Measurements from ENCODE around the gene LACC1.

The LACC1 gene

GRCh38 chr13:43879755-43880181 lies at the start of gene LACC1:
Gene LACC1 (plus strand): TSS chr13:43879904. CDS start chr13:43880986, 1,082 bp downstream.
- no peak for TF ChIP-seq CTCF (IDR thresholded peaks at IDR 0.05; ENCODE audit: low read length, missing control alignments)
- H3K4me3 ChIP-seq (replicated peaks; ENCODE audit: low read depth, low read length): peak within 1 kb of the TSS; percentile 77
- peak; percentile 24 for DNase-seq (ENCODE audit: low read depth)

DNA sequence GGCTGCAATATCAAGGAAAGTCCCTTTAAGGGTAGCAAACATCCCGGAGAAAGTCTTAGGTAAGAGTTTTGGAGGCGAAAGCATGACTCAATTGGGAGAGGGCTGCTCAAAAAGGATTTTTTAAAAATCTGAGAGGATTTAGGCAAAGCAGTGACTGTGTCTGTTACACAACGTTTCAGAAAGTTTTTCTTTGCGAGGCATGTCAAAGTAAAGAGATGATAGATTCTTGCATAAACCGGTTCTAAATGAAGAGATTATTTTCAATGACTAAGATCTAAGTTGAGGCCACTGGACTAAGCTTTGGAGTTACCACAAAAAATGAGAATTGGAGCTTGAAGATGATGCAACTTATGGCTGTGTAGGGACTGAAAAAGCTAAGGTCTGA lies 49.2 kb upstream of the LACC1 start:
- H3K4me3 ChIP-seq (replicated peaks; ENCODE audit: low read depth, low read length): no peak overlapping the region
- TF ChIP-seq CTCF (IDR thresholded peaks at IDR 0.05; ENCODE audit: low read length, missing control alignments): no peak
- DNase-seq (ENCODE audit: low read depth): peak; percentile 94

- TF ChIP-seq CTCF (IDR thresholded peaks at IDR 0.05; ENCODE audit: low read length, missing control alignments): no peak
- DNase-seq (ENCODE audit: low read depth): peak; percentile 75
- no peak overlapping the region for H3K4me3 ChIP-seq (replicated peaks; ENCODE audit: low read depth, low read length)
These were observed 48.6 kb upstream of the LACC1 start for GRCh38 chr13:43831088-43831487.

DNA sequence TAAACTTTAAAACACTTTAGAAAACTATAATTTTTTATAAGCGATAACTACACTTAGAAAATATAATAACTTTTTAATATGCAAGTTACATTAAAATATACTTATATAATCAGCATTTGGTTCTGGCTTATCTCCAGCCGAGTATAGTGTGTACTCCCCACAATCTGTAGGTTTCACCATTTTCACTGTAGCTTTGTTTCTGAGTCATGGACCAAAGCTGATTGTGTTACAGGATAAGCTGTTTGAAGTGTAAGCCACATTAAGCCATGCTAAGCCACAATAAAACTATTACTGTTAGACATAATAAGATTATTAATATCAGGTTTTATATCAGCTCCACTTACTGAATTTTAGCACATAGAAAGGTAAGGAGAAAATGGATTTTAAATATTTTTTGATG lies 44.0 kb upstream of the LACC1 start:
- no peak overlapping the region for H3K4me3 ChIP-seq (replicated peaks; ENCODE audit: low read depth, low read length)
- DNase-seq (ENCODE audit: low read depth): peak; percentile 68
- TF ChIP-seq CTCF (IDR thresholded peaks at IDR 0.05; ENCODE audit: low read length, missing control alignments): no peak

DNA sequence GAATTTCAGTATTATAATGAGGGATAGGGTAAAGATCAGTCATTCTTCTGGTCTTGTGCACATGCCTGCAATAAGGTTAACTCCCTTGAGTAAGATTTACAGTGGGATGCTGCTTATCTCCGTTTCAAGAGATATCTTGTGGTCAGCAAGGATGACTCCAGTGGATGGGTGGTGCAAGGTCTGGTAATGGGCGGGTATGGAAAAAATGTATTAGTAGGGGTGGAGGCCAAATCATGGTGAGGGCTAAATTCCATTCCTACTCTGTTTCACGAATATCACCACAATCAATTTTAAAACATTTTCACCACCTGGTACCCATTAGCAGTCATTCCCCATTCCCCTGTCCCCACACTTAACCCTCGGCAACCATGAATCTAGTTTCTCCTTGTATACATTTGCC lies 40.8 kb upstream of the LACC1 start:
- H3K4me3 ChIP-seq (replicated peaks; ENCODE audit: low read depth, low read length): no peak overlapping the region
- TF ChIP-seq CTCF (IDR thresholded peaks at IDR 0.05; ENCODE audit: low read length, missing control alignments): no peak
- DNase-seq (ENCODE audit: low read depth): peak; percentile 44

DNA sequence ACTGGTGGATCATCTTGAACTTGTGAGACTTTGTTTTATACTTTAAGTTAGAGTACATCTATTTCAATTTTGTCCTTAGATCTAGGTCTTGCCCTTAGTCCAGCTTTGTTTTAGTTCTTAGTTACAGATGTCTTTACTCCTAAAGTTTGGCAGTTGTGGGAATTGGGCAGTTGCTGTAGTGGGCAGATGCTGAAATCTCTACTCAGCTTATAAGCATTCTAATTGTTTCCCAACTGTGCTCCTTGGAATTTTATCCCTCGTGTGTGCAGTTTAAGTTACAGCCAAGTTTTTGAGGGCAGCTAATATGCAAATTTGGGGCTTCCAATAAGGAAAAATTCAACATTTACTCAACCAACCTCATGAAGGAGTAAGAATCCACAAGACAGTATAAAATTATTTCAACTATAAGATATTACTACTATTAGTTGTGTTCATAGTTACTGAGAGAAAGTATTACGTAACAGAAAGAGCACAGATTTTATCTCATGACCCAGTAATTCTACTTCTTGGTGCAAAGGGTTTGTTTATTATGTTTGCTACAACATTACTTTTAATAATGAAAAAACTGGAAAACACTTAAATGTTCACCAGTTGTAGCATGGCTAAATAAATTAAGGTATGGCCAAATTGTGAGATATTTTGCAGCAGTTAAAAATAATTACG lies 33.1 kb upstream of the LACC1 start:
- no peak for TF ChIP-seq CTCF (IDR thresholded peaks at IDR 0.05; ENCODE audit: low read length, missing control alignments)
- H3K4me3 ChIP-seq (replicated peaks; ENCODE audit: low read depth, low read length): no peak overlapping the region
- DNase-seq (ENCODE audit: low read depth): peak; percentile 93
